H9 (cell line): ENCODE measurements around the gene EXOC3. TPM values are rescaled to one million over a fixed set of nuclear protein-coding genes. Genes with fewer than 3 reads are reported as not detected.

ENCODE experiments used
- DNase-seq: peaks from one replicate; pipeline ENCODE4 v3.0.0-alpha.2; 2017
- H2AFZ ChIP-seq: one replicate; pipeline ENCODE4 v1.6.1; 2013; ENCODE audit warnings: mild to moderate bottlenecking, low read length, control low read depth, moderate library complexity
- H2AK5ac ChIP-seq: 2 replicates; pipeline ENCODE4 v1.6.1; 2013; ENCODE audit warnings: low read length, control low read depth, mixed read lengths; ENCODE audit not compliant: insufficient read length
- H2BK120ac ChIP-seq: one replicate; pipeline ENCODE4 v1.6.1; 2013; ENCODE audit warnings: low read depth, mild to moderate bottlenecking, low read length, control low read depth, inconsistent platforms; ENCODE audit not compliant: poor library complexity, severe bottlenecking
- H2BK12ac ChIP-seq: 2 replicates; pipeline ENCODE4 v1.6.1; 2013; ENCODE audit warnings: low read length, control low read depth, mixed read lengths, low read depth; ENCODE audit not compliant: insufficient read length
- H2BK15ac ChIP-seq: 2 replicates; pipeline ENCODE4 v1.6.1; 2013; ENCODE audit warnings: low read depth, low read length, control low read depth
- H2BK20ac ChIP-seq: one replicate; pipeline ENCODE4 v1.6.1; 2013; ENCODE audit warnings: low read depth, mild to moderate bottlenecking, low read length, control low read depth, inconsistent platforms; ENCODE audit not compliant: poor library complexity, severe bottlenecking
- H2BK5ac ChIP-seq: 2 replicates; pipeline ENCODE4 v1.6.1; 2013; ENCODE audit warnings: low read length, control low read depth, mixed read lengths; ENCODE audit not compliant: insufficient read length
- H3K14ac ChIP-seq: 2 replicates; pipeline ENCODE4 v1.6.1; 2013; ENCODE audit warnings: low read length, control low read depth; ENCODE audit not compliant: insufficient read depth
- H3K18ac ChIP-seq: 2 replicates; pipeline ENCODE4 v1.6.1; 2013; ENCODE audit warnings: low read depth, mild to moderate bottlenecking, mixed read lengths, low read length, control low read depth; ENCODE audit not compliant: insufficient read length
- H3K23ac ChIP-seq: 2 replicates; pipeline ENCODE4 v1.6.1; 2013; ENCODE audit warnings: low read length, control low read depth, mixed read lengths, low read depth; ENCODE audit not compliant: insufficient read length
- H3K23me2 ChIP-seq: 2 replicates; pipeline ENCODE4 v1.6.1; 2013; ENCODE audit warnings: low read depth, mild to moderate bottlenecking, mixed read lengths, low read length, control low read depth; ENCODE audit not compliant: insufficient read length, poor library complexity, severe bottlenecking
- H3K27ac ChIP-seq: 2 replicates; pipeline ENCODE4 v1.5.1; 2013; ENCODE audit warnings: low read length, control low read depth, mixed read lengths, low read depth; ENCODE audit not compliant: insufficient read length
- H3K27me3 ChIP-seq: 2 replicates; pipeline ENCODE4 v1.6.1; 2013; ENCODE audit warnings: low read length, control low read depth, inconsistent platforms; ENCODE audit not compliant: insufficient read depth
- H3K4ac ChIP-seq: 2 replicates; pipeline ENCODE4 v1.6.1; 2013; ENCODE audit warnings: low read depth, mild to moderate bottlenecking, control low read depth, inconsistent platforms, low read length, moderate library complexity
- H3K4me1 ChIP-seq: 2 replicates; pipeline ENCODE4 v1.6.1; 2013; ENCODE audit warnings: low read length, control low read depth, inconsistent platforms; ENCODE audit not compliant: insufficient read depth
- H3K4me2 ChIP-seq: 2 replicates; pipeline ENCODE4 v1.6.1; 2013; ENCODE audit warnings: low read length, control low read depth, mixed read lengths; ENCODE audit not compliant: insufficient read length, insufficient read depth
- H3K56ac ChIP-seq: 2 replicates; pipeline ENCODE4 v1.6.1; 2013; ENCODE audit warnings: low read depth, mild to moderate bottlenecking, mixed read lengths, low read length, control low read depth; ENCODE audit not compliant: insufficient read length
- H3K79me1 ChIP-seq: 2 replicates; pipeline ENCODE4 v1.6.1; 2013; ENCODE audit warnings: low read depth, mild to moderate bottlenecking, moderate library complexity, low read length, control low read depth, inconsistent platforms; ENCODE audit not compliant: insufficient read depth, poor library complexity, severe bottlenecking
- H3K79me2 ChIP-seq: 2 replicates; pipeline ENCODE4 v1.6.1; 2013; ENCODE audit warnings: low read length, control low read depth, inconsistent platforms; ENCODE audit not compliant: insufficient read depth
- H3K9ac ChIP-seq: 2 replicates; pipeline ENCODE4 v1.6.1; 2013; ENCODE audit warnings: low read length, control low read depth, mixed read lengths; ENCODE audit not compliant: insufficient read length; ENCODE audit errors: extremely low read depth
- H3K9me3 ChIP-seq: one replicate; pipeline ENCODE4 v1.6.1; 2013; ENCODE audit warnings: low read depth, low read length, inconsistent platforms; ENCODE audit not compliant: control insufficient read depth
- H3T11ph ChIP-seq: one replicate; pipeline ENCODE4 v1.6.1; 2013; ENCODE audit warnings: mild to moderate bottlenecking, low read length, control low read depth, inconsistent platforms
- H4K20me1 ChIP-seq: one replicate; pipeline ENCODE4 v1.6.1; 2013; ENCODE audit not compliant: control insufficient read depth, insufficient read length, insufficient read depth
- H4K5ac ChIP-seq: 2 replicates; pipeline ENCODE4 v1.6.1; 2013; ENCODE audit warnings: low read depth, mild to moderate bottlenecking, mixed read lengths, low read length, control low read depth; ENCODE audit not compliant: insufficient read length
- H4K8ac ChIP-seq: replicated peaks from 2 replicates; pipeline ENCODE4 v1.6.1; 2013; ENCODE audit warnings: low read length, control low read depth, mixed read lengths, low read depth; ENCODE audit not compliant: insufficient read length
- H4K91ac ChIP-seq: 2 replicates; pipeline ENCODE4 v1.6.1; 2013; ENCODE audit warnings: low read depth, mild to moderate bottlenecking, moderate library complexity, mixed read lengths, low read length, control low read depth; ENCODE audit not compliant: insufficient read length
- H3K27ac Mint-ChIP-seq, 3 experiments: 2 replicates in 2 of 3; 3 replicates in 1 of 3; pipeline ENCODE4 v1.8.0; 2020 to 2021; ENCODE audit warnings: mixed read lengths in 3 of 3, mild to moderate bottlenecking in 1 of 3, moderate library complexity in 1 of 3
- H3K27me3 Mint-ChIP-seq: 2 replicates; pipeline ENCODE4 v1.8.0; 2021; ENCODE audit warnings: low read depth, mild to moderate bottlenecking, moderate library complexity, mixed read lengths
- H3K36me3 Mint-ChIP-seq, 3 experiments: 2 replicates in 2 of 3; 3 replicates in 1 of 3; pipeline ENCODE4 v1.8.0; 2020 to 2021; ENCODE audit warnings: low read depth in 3 of 3, mixed read lengths in 3 of 3; ENCODE audit not compliant: insufficient read depth in 1 of 3
- H3K4me1 Mint-ChIP-seq, 2 experiments: 2 replicates each; pipeline ENCODE4 v1.8.0; 2020; ENCODE audit warnings: mixed read lengths in 2 of 2
- H3K4me3 Mint-ChIP-seq, 2 experiments: 2 replicates in 1 of 2; 3 replicates in 1 of 2; pipeline ENCODE4 v1.8.0; 2020 to 2021; ENCODE audit warnings: mild to moderate bottlenecking in 2 of 2, mixed read lengths in 2 of 2, moderate library complexity in 1 of 2
- H3K9me3 Mint-ChIP-seq, 2 experiments: 2 replicates in 1 of 2; 3 replicates in 1 of 2; pipeline ENCODE4 v1.8.0; 2020; ENCODE audit warnings: mild to moderate bottlenecking in 2 of 2, mixed read lengths in 2 of 2, moderate library complexity in 1 of 2
- WGBS: extraction: QIAGEN DNeasy Blood & Tissue Kit; methylation state at CpG from one replicate; pipeline ENCODE4 v1.1.7; 2013; ENCODE audit warnings: missing lambda C conversion rate, low lambda C conversion rate, mixed read lengths; ENCODE audit not compliant: insufficient read length; ENCODE audit errors: extremely low coverage; 5-methylcytosine and 5-hydroxymethylcytosine counted together
- total RNA-seq: library from RNA; stranded (reverse); gene quantifications from 2 replicates; pipeline ENCODE4 v1.2.1, GENCODE V29; 2021
- TF ChIP-seq, protein P1 (sequence below): fragments of 200-600 bp; sonication (generic); conservative IDR thresholded peaks from 3 replicates; pipeline ENCODE4 v1.8.0; 2021; ENCODE audit warnings: antibody characterized with exemption, mild to moderate bottlenecking

EXOC3 gene
- total RNA-seq, 1 experiment from 2014 or later = 36.7 TPM

DNA sequence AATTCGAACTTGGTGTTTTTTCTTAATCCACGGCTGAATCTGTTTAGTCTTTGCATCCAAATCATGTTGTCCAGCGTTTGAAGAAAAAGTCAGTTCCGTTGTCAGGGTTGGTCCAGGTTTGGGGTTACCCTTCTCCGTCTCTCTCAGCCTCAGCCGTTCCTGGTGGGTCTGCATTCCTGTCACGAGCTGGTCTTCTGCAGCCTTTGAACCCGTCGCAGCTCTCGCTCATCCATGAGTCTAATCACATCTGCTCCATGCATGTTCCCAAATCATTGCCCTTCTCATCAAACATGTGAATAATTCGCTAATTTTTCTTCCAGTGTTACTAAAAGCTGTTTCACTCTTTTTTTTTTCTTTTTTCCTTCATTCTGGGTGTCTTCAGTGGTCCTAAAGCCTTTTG lies 39.0 kb upstream of the EXOC3 start:
- Histone ChIP-seq H3K23ac (no peak overlapping the region), H2BK120ac (no peak overlapping the region), H2BK12ac (no peak overlapping the region), H3K9me3 (no peaks in the 10 kb centered on the region), H4K91ac (no peak overlapping the region), H3K4me2 (no peak overlapping the region), H2BK15ac (no peak overlapping the region), H4K5ac (no peak overlapping the region), H3K23me2 (no peaks in the 10 kb centered on the region), H3K79me1 (no peaks in the 10 kb centered on the region), H3K79me2 (no peaks in the 10 kb centered on the region), H3T11ph (no peak overlapping the region), H3K27ac (no peak overlapping the region), H3K56ac (no peak overlapping the region), H2AK5ac (no peak overlapping the region), H3K14ac (no peak overlapping the region), H3K4ac (no peak overlapping the region), H3K27me3 (no peaks in the 10 kb centered on the region), H3K18ac (no peak overlapping the region), H4K8ac (no peak overlapping the region), H3K4me1 (no peaks in the 10 kb centered on the region), H3K9ac (no peak overlapping the region), H2BK20ac (no peak overlapping the region), H2AFZ (no peak overlapping the region), H2BK5ac (no peak overlapping the region), H4K20me1 (no peaks in the 10 kb centered on the region)
- TF ChIP-seq, protein P1, sequence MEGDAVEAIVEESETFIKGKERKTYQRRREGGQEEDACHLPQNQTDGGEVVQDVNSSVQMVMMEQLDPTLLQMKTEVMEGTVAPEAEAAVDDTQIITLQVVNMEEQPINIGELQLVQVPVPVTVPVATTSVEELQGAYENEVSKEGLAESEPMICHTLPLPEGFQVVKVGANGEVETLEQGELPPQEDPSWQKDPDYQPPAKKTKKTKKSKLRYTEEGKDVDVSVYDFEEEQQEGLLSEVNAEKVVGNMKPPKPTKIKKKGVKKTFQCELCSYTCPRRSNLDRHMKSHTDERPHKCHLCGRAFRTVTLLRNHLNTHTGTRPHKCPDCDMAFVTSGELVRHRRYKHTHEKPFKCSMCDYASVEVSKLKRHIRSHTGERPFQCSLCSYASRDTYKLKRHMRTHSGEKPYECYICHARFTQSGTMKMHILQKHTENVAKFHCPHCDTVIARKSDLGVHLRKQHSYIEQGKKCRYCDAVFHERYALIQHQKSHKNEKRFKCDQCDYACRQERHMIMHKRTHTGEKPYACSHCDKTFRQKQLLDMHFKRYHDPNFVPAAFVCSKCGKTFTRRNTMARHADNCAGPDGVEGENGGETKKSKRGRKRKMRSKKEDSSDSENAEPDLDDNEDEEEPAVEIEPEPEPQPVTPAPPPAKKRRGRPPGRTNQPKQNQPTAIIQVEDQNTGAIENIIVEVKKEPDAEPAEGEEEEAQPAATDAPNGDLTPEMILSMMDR = no peak
- H3K27me3 Mint-ChIP-seq = peaks cover 49% of the 10 kb centered on the region
- H3K4me1 Mint-ChIP-seq = peaks cover 12 to 22% of the 10 kb centered on the region in 2 experiments
- no peak overlapping the region for H3K4me3 Mint-ChIP-seq
- peaks cover 0 to 5% of the 10 kb centered on the region in 2 experiments; a peak in 4 of 5 replicates for H3K9me3 Mint-ChIP-seq
- H3K36me3 Mint-ChIP-seq = peaks cover 0 to 8% (median 0%) of the 10 kb centered on the region in 3 experiments; a peak in 2 of 7 replicates
- DNase-seq = no peak
- no CpG with 5 or more reads among the region's 11 CpGs for whole genome bisulfite sequencing
- H3K27ac Mint-ChIP-seq = no peak overlapping the region
